ENCODE results near the gene MED29. TPM values are rescaled to one million over a fixed set of nuclear protein-coding genes. Genes with fewer than 3 reads are reported as not detected.
A peak's percentile ranks its signal among the peaks of the same experiment; 100 is the strongest.

MED29 gene
- polyA plus RNA-seq, 1 experiment = 36.6 TPM

- no peak for DNase-seq (ENCODE audit: low read depth)
- Histone ChIP-seq H3K27me3 (ENCODE audit: control insufficient read depth, insufficient read depth, low read length) (no peaks in the 10 kb centered on the region), H3K4me3 (ENCODE audit: low read depth, low read length) (peak overlapping the region; percentile 78), H3K36me3 (ENCODE audit: control insufficient read depth, insufficient read depth, low read length) (peaks cover 19% of the 10 kb centered on the region)
- POLR2A ChIA-PET = interaction anchor here (0.6 to 2.2 kb wide), 3 partner anchors 21 to 67 kb away, joined by 4 to 17 read pairs (median 9); partner anchors contain the start of genes PAF1, RPS16 and TIMM50
- peak; percentile 36 for TF ChIP-seq CTCF (IDR thresholded peaks at IDR 0.05; ENCODE audit: insufficient read depth, low read depth, low read length)
- CTCF ChIA-PET = interaction anchor here (0.6 to 2.9 kb wide), 9 partner anchors 10 to 79 kb away, joined by 3 to 20 read pairs (median 4); partner anchors contain the start of genes MED29, RPS16 and SUPT5H
These were observed 22.9 kb downstream of the MED29 start for GRCh38 chr19:39413911-39414608.

DNA sequence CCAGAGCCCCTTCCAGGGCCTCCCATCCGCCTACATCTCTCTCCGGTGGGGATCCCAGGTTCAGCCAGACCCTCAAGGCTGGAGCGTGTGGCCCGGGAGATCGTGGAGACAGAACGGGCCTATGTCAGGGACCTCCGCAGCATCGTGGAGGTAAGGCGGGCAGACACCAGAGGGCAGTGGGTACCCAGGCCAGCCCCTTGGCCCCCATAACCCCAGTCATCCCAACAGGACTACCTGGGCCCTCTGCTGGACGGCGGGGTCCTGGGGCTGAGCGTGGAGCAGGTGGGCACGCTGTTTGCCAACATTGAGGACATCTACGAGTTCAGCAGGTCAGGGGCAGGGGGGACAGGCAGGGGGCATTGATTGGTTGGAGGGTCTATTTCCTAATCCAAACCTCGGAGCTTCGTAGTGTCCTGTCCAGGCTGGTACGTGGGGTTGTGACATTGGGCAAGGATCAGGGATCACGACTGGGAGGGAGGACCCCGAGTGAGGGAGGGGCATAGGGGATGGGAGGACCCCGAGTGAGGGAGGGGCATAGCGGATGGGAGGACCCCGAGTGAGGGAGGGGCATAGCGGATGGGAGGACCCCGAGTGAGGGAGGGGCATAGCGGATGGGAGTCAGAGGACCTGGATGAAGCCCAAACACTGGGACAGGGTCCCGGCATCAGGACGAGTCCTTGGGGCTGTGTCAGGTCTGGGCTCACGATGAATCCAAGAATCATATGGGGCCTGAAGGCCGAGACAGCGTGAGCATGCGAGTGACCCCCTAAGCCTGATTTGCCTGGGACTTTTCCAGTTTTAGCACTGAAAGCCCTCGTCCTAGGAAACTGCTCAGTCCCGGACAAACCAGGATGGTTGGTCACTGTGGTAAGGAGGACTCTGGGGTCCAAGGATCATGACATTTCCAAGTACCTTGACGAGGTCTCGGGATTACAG is 24.2 kb downstream of the MED29 start:
- no peak for DNase-seq (ENCODE audit: low read depth)
- 0 out of 2 replicates have a peak, but pooled peaks have one; percentile 5 for TF ChIP-seq CTCF (IDR thresholded peaks at IDR 0.05; ENCODE audit: insufficient read depth, low read depth, low read length)
- CTCF ChIA-PET = interaction anchor here (1.1 to 2.9 kb wide), 4 partner anchors 12 to 56 kb away, joined by 3 to 20 read pairs (median 11); partner anchors contain the start of gene RPS16
- POLR2A ChIA-PET = interaction anchor here (0.5 to 2.2 kb wide), 2 partner anchors 20 to 65 kb away, joined by 5 to 17 read pairs; partner anchors contain the start of genes RPS16 and TIMM50
- H3K27me3 ChIP-seq (ENCODE audit: control insufficient read depth, insufficient read depth, low read length) = no peaks in the 10 kb centered on the region
- H3K36me3 ChIP-seq (ENCODE audit: control insufficient read depth, insufficient read depth, low read length) = peaks cover 19% of the 10 kb centered on the region
- H3K4me3 ChIP-seq (ENCODE audit: low read depth, low read length) = peak overlapping the region; percentile 78

DNA sequence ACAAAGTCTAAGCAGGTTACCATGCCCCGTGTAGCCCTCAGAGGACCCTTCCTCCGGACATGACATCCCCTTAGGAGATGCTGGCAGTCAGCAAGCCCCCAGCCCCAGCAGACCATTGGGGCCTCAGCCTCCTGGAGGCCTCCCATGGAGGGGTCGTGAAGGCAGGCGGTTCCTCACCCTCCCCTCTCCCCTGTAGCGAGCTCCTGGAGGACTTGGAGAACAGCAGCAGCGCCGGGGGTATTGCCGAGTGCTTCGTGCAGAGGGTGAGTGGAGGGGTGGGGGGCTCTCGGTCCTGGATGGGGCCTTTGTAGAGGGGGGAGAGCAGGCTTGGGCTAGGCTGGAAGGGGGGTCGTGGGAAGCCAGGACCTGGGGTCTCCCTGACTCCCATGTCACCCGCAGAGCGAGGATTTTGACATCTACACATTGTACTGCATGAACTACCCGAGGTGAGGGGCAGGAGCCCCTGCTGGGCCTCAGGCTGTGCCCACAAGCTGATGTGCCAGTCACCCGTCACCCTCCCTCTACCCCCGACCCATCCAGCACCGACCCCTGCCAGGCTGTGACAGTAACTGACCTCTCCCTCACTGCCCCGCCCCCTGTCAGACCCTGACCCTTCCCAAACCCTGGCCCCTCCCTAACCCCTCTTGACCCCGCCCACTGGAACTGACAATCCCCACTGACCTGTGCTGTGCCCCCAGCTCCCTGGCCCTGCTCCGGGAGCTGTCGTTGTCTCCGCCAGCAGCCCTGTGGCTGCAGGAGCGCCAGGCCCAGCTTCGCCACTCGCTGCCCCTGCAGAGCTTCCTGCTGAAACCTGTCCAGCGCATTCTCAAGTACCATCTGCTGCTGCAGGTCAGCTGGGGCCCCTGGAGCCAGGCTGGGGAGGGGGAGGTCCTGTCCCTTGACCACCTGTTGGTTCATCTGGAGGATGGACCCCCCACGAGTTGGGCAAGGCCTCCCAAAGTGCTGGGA is 25.3 kb downstream of the MED29 start:
- peaks cover 23% of the 10 kb centered on the region for H3K36me3 ChIP-seq (ENCODE audit: control insufficient read depth, insufficient read depth, low read length)
- ChIA-PET CTCF (interaction anchor here (0.6 to 2.9 kb wide), 4 partner anchors 18 to 375 kb away, joined by 3 to 8 read pairs (median 4); partner anchors contain the start of gene RPS16), POLR2A (interaction anchor here (0.5 kb wide), 1 partner anchor 64 kb away, joined by 5 read pairs; the partner anchor contains the start of gene TIMM50)
- no peak for DNase-seq (ENCODE audit: low read depth)
- no peak for TF ChIP-seq CTCF (IDR thresholded peaks at IDR 0.05; ENCODE audit: insufficient read depth, low read depth, low read length)
- H3K27me3 ChIP-seq (ENCODE audit: control insufficient read depth, insufficient read depth, low read length) = no peaks in the 10 kb centered on the region
- H3K4me3 ChIP-seq (ENCODE audit: low read depth, low read length) = no peak overlapping the region

DNA sequence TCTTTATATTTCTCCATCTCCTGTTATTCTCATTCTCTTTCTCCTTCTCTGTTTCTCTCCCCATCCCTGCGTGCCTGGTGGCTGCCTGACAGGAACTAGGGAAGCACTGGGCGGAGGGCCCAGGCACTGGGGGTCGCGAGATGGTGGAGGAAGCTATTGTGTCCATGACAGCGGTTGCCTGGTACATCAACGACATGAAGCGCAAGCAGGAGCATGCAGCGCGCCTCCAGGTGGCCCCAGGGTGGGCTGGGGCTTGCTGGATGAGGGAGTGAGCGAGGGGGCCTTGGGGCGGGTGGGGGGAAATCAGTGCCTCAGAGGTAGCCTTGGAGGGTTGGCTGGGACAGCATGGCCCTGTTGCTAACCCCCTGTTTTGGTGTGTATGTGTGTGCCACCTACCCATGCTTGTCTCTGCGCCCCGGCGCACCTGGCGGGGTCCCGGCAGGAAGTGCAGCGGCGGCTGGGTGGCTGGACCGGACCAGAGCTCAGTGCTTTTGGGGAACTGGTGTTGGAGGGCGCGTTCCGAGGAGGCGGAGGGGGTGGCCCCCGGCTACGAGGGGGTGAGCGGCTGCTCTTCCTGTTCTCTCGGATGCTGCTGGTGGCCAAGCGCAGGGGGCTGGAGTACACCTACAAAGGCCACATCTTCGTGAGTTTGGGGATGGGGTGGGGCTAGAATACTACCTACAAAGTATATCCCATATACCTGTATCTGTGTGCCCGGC is 26.4 kb downstream of the MED29 start:
- Histone ChIP-seq H3K27me3 (ENCODE audit: control insufficient read depth, insufficient read depth, low read length) (no peaks in the 10 kb centered on the region), H3K36me3 (ENCODE audit: control insufficient read depth, insufficient read depth, low read length) (peaks cover 28% of the 10 kb centered on the region), H3K4me3 (ENCODE audit: low read depth, low read length) (no peak overlapping the region)
- DNase-seq (ENCODE audit: low read depth) = no peak
- ChIA-PET CTCF (interaction anchor here (1.5 kb wide), 2 partner anchors 19 kb away, joined by 5 read pairs; no protein-coding TSS in a partner anchor), POLR2A (no interaction called here)
- TF ChIP-seq CTCF (IDR thresholded peaks at IDR 0.05; ENCODE audit: insufficient read depth, low read depth, low read length) = no peak

Data from BJ (cell line).